GM19372 (cell line): ENCODE measurements around the gene CCNI2.

ENCODE experiments used
- ATAC-seq: cut with Tn5 transposase; IDR thresholded peaks from one replicate; pipeline ENCODE4 v1.9.1; 2021; ENCODE audit warnings: mild to moderate bottlenecking, low read depth, moderate library complexity; ENCODE audit not compliant: unreplicated experiment

CCNI2 gene

DNA sequence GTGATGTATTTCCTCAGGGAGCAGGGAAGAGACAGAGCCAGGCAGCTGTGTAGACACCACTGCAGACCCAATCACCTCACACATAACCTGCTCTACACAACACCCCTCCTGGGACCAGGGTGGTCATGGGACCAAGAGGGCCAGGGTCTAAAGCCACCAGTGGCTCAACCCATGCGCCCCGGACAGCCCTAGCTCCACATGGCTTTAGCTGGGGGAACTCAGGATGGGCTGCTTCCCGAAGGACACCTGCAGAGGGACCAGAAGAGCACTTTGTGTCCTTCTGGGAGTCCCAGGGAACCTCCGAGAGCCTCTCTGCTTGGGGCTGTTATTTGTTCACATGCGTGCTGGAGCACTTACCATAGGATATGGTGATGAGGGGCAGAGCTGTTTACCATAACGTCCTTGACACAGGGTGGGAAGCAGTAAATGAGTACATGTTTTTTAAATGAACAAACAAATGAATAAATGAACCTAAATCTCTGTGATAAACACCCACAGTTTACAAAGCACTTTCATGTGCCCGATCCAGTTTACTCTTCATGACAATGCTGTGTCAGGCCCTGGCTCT is 17.5 kb downstream of the CCNI2 start:
- no peak for ATAC-seq

GRCh38 chr5:132765311-132766019 is 18.2 kb downstream of the CCNI2 start:
- no peak for ATAC-seq

GRCh38 chr5:132766020-132766805 is 19.0 kb downstream of the CCNI2 start:
- ATAC-seq = no peak

DNA sequence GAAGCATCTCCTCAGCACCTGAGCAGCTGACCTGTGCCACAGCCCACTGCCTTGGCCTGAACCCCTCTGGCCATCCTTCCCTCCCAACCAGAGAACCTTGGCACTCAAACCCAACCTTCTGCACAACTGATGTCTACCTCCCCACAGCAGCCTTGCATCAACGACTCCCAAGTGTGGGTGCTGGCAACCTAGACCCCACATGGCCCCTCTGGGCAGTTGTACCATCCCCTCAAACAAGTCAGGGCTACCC is 19.5 kb downstream of the CCNI2 start:
- ATAC-seq = no peak

- no peak for ATAC-seq
These were observed 19.9 kb downstream of the CCNI2 start for GRCh38 chr5:132767150-132767549.

DNA sequence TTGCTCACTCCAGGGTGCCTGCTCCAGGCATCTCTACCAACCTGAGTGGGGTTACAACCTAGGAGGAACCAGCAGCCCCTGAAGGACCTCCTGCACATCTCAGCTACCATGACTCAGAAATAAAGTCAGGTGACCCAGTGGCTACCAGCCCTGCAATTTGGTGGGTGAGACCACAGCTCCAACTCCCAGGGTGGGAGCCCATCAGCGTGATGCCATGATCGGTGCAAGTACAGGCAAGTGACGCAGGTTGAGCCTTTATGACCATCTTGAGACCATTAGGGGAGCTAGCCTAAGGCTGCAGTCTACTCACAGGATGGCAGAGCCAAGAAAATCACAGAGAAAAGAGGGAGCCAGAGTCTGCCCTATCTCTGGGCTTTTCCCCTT is 21.3 kb downstream of the CCNI2 start:
- no peak for ATAC-seq

DNA sequence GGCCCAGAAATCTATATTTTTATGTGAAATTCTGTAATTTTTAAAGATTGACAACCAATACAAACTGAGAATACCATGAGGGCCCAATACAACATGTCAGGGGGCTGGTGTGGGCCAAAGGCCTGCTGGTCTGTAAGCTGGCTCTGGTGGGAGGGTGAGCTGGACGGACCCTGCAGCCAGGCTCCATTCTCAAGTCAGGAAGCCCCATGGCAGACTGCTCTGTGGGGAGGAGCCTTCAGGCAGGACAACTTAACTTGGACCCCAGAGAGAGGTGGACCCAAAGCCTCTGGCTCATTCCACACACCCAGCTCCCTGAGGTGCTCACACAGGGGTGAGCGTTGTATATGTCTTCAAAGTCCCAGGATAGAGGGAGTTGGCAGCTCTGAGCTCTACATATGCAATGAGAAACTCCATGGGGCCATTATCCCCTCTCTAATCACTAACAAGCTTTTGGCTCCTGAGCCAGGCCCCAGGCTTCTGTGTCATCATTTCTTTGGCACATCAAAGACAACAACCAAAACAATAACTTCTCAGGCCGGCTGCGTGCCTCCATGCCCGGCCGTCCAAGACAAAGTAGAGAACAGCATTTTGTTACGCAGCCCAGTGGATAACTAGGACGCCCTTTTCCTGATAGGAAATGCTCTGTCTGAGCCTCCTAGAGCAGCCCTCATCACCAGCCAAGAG is 23.4 kb downstream of the CCNI2 start:
- no peak for ATAC-seq

- ATAC-seq = no peak
These were observed 24.3 kb downstream of the CCNI2 start for GRCh38 chr5:132771503-132771998.

DNA sequence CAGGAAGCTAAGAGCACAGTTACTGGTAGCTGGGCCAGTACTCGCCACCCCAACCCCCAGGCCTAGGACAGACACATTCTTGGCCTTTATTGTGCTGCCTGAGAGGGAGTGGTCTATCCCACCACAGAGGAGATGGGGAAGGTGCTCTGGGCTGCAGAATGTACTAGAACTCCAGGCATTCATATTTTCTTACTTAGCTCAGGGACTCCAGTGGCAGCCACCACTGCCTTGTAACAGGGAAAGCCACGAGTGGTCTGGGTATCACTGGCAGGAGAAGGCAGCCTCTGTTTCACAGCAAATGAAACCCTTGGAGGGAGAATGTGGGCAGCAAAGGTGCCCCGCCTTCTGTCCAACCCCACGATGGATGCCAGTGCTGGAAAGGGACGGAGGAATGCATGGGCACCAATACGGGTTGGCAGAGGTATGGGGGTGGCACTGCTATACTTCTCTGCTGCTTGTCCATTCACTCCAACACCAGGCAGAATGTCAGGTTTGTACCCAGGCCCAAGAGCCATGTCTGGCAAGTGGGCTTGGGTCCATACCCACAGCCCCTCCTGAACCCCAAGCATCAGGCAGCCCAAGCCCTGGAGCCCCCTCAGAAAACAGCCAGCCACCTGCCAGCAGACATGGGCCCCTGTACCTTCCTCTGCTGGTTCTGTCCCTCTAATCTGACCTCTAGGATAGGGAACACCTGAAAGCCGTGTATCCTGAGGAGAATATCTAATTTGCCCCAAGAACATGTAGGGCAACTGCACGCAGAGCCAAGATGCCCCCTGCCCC is 25.3 kb downstream of the CCNI2 start:
- ATAC-seq = no peak

DNA sequence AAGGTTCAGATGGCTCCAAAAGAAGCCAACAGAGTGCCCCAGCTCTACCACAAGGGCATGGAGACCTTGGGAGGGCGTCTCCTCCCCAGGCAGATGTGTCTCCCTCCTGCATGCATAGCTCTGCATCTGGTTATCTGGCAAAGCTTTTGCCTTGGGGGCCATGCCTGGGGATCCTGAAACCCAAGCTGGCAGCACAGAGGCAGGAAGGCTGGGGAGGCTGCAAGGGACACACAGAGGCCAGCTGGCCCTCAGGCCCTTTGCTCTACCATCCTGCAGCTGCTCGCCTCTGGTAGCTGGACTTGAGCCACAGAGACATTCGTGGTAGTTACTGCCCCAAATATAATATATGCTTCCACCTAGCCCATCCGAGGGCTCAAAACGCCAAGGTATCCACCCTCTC is 25.9 kb downstream of the CCNI2 start:
- ATAC-seq = no peak

GRCh38 chr5:132773601-132774355 is 26.6 kb downstream of the CCNI2 start:
- ATAC-seq = no peak

DNA sequence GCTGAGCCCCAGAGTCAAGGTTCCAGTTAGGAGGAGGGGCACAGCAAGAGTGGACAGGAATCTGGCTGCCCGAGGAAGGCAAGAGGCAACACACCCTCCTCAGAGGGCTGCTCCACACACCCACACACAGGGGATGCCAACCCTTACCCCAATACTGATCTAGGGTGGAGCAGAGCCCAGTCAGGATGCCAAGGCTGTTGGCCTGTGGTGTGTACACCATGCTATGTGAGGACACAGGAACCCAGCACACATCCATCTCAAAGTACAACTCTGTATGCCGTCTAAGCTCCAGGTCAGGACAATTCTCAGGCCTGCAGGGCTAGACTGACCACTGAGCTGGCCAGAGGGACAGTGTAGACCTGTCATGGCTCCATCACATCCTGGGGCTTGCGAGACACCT is 27.2 kb downstream of the CCNI2 start:
- ATAC-seq = no peak

- no peak for ATAC-seq
These were observed 27.7 kb downstream of the CCNI2 start for GRCh38 chr5:132774896-132775295.

DNA sequence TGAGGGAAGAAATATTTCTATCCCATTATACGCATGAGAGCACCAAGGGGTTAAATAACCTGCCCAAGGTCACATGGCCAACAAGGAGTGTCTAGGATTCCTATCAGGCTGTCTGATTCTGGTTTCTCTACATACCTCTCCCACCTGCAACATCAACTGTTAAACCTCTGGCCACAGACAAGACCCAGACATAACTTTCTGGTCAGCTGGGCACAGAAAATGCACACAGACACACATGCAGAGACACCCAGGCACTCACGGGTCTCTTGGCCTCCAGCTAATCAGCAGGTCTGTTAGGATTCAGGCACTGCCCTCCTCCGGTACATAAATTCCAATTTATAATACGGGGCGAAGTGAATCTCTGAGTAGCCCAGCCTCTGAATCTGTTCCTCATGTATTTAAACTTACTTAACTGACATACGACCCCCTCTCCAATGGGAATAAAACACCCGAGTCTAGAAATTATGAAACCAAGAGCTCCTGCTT is 28.3 kb downstream of the CCNI2 start:
- no peak for ATAC-seq

DNA sequence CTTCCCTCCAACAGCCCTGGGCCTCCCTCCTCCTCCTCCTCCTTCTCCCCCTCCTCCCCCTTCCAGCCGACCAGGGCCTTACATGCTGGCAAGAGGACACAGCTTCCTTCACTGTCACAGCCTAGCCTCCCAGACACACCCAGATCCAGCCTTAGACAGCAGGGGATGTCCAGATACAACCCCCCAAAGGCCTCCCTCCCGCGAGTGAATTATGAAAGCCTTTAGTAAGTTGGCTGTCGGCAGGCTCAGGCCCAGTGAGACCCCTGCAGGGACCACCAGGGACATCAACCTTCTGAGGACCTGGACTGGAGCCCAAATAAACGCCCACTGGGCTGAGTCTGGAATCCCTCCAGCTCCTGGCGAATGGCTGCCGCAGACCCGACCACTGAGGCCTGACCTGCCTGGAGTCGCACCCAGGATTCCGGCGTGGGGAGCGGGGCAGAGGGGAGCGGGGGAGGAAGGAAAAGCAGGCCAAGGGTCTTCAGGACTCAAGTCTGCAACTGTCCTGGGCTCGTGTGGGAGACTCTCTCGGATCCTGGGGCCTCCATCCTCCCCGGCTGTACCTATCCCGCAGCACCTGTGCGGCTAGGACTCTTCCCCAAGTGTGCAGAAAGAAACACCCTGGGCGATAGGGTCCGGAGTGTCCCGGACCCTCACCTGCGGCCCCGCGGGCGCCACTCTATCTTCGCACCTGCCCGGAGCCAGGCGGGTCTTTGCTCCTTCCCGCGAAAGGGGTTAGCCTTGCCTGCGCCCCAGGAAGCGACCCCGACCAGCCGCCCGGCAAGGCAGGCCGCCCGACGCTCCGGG is 29.1 kb downstream of the CCNI2 start:
- peak; percentile 13 for ATAC-seq

DNA sequence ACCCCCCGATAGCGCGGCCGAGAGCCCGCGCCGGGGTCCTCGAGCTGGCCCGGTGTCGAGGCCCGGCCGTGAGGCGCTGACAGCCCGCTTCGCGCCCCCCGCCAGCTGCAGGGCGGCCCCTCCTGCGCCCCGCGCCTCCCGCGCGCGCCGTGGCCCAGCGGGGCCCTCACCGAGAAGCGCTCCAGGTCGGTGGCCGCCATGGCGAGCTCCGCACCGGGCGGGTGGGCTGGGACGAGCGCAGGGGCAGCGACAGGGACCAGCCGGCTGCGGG is 29.6 kb downstream of the CCNI2 start:
- ATAC-seq = no peak

GRCh38 chr5:132777209-132778069 is 30.2 kb downstream of the CCNI2 start, which contains the start of gene SEPTIN8:
TSS of gene SEPTIN8 (minus strand) at chr5:132777239. CDS start at chr5:132777137, 102 bp downstream.
- ATAC-seq = peak; percentile 49

GRCh38 chr5:132778129-132778528 is 30.9 kb downstream of the CCNI2 start:
- ATAC-seq = no peak
